SKM-1 treated with dmso at 0.1 percent for 144 hours (cell line): ENCODE data around the gene CPSF3.

Experiments
- DNase-seq: peaks from one replicate; lab custom pipeline; 2025; ENCODE audit not compliant: unreplicated experiment; lab: John Stamatoyannopoulos, UW

CPSF3 gene

DNA sequence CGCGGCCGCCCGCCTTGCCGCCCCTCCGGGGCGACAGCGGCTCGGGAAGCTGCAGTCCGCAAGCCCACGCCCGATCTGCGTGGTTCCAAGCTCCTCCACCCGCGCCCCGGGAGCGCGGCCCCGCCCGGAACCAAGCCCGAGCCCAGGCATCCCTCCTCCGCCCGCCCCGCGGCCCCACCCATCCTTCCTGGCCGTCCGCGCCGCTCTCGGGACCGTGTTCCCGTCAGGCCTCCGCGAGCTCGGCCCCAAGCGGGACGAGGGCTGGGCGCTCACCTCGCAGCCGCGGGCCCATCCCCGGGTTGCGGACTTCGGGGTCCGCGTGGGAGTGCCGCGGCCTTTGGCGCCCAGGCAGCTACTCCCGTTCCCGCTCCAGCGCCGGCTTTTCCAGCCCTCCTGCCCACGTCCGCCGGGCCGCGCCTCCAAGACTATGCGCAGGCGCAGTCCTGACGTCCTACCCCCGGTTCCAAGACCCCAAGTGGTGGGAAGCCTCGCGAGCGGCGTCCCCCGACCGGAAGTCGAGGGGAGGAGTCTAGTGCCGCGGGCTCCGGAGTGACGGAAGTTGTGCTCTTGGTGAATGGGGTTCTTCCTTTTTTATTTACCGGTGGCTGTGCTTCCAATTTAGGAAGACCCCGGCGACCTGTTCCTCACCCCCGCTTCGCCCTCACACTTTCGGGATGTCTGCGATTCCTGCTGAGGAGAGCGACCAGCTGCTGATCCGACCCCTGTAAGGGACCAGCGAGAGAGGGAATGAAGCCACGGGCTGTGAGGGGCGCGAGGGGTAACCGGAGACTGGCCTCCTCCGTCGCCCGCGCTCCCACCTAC, at the start of gene CPSF3, which contains the start of gene ITGB1BP1:
Gene CPSF3, plus strand, starts transcription at position 555 of the 822 bp plus-strand sequence. Its CDS starts 120 bp downstream, at position 675.
Gene ITGB1BP1, minus strand, starts transcription at position 429 of the 822 bp plus-strand sequence. CDS start 4,831 bp downstream, outside the sequence.
- peak; percentile 95 for DNase-seq

DNA sequence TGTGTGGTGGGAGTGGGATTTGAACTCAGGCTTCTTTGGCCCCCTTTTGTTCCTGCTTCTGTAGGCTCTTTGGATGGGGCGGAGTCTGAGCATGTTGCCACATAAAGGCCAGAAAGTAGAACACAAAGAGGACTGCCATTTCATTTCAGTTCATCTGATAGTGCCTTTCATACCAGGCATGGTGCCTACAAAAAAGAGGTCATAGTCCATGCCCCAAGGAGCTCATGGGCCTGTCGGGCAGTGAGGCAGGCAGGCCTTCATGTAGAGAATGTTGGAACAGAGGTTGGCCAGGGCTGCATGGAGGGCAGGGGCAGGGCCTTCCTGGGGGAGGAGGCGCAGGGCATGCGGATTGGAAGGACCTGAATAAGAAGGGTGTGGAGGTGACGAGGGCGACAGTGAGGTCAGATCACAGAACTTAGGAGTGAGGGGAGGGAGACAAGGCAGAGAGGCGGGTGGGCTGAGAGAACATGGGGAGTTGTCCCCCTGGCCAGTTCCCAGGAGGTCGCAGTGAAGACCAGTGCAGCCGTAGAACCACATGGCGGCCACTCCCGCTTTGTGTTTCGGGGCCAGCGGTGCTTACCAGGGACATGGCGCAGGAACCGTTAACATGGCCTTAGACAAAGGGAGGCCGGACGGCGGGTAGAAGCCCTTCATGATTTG, 49.3 kb upstream of the CPSF3 start:
- no peak for DNase-seq

DNA sequence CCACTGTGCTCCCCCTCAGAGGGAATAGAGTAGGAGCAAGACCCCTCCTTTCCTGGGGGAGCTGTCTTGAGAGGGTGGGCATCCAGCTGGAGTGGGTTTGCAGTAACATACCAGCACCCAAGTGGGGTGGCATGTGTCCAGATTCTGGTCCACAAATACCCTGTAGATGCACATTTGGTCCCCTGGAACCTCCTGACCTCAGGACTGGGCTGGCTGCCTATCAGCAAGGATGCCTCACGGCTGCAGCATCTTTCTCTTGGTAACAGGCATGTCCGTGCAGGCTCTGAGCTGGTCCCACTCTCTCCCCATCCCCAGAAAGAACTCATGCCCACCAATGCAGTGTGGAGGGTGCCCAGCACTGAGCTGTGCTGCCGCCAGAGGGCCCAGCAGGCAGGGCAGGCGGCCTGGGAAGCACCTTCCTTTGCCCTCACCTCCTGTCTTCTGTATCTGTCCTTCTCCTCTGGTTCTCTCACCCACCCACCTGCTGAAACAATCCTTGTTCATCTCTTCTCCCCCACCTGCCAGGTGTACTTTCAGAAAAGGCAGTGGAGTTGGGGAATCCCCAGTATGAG, 47.5 kb upstream of the CPSF3 start:
- DNase-seq, result no peak

DNA sequence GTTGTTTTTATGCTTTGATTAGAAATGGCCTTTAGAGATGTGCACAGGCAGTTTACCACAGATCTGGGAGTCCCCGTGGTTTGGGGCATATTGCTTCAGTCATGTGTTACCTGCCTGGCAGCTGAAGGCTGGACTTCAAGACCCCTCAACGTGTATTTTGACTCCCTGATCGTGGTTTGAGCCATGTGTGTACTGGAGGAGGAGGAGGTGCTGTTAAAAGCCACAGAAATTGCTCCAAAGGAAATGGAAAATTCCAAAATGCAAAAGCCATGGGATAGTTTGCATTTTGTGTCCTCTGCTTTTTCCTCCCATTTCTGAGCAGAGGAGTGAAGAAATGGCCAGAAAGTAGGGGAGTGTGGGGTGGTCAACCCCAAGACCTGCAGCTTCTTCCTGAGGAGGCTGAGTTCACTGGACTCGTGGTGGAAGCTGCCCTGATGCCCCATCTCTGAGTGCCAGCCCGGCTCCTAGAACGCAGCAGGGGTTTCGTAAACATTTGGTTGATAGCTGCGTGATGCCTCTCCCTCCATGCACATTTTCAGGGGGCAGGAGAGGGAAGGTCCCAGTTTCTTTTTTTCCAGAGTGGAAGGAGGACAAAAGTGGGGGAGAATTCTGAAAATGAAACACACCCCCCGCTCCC, 45.9 kb upstream of the CPSF3 start:
- no peak for DNase-seq

DNA sequence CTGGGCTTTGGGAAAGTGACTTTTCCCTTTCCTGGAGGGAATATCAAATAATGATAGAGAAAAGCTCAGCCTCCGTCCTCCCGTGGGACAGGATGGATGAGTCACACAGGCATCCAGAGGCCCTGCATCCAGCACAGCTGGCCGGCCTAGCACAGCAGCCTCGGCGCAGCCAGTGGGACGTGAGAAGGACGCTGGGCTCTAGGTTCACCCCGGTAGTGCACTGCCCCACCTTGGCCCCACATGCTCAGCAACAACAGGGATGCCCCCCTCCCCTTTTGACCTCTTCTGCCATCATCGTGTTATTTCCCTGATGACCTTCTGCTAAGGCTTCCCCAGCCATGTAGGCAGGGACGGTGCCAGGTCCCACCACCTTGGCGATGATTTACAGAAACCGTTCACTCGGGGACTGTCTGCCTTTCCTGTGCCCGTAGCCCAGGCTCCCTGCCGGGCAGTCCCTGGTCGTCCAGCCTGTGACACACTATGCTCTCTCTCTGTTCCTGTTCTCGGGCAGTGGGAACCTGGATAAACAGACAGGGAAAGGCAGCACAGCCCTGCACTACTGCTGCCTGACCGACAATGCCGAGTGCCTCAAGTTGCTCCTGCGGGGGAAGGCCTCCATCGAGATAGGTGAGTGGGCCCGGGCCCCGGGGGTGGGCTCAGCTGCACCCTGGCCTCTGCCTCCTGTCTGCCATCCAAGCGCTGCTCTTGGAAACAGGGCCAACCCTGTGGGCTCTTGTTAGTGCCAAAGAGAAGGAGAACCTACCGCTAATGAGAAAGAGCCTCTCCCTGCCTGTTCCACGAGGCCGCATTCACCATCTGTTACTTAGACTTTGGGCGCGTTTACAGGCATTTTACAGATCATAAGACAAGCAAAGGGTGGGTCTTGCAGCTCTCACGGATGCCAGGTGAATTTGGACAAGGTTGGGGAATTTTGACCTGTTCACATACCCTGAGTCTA, 44.7 kb upstream of the CPSF3 start:
- no peak for DNase-seq

DNA sequence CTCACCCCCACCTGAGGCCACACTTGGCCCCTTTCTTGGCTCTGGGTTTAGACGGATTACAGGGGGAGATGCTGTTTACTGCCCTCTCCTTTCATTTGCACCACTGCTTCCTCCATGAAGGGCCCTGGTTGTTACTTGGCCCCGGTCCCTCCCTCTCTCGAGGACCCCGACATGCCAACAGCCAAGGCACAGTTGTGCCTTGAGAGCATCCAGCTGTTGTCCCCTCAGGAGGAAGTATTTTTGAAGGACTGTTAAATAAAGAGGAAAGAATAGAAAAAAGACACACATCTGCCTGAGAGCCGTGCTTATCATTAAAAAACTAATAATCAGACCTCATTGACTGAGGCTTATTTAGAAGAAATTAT, 44.1 kb upstream of the CPSF3 start:
- DNase-seq, result no peak

DNA sequence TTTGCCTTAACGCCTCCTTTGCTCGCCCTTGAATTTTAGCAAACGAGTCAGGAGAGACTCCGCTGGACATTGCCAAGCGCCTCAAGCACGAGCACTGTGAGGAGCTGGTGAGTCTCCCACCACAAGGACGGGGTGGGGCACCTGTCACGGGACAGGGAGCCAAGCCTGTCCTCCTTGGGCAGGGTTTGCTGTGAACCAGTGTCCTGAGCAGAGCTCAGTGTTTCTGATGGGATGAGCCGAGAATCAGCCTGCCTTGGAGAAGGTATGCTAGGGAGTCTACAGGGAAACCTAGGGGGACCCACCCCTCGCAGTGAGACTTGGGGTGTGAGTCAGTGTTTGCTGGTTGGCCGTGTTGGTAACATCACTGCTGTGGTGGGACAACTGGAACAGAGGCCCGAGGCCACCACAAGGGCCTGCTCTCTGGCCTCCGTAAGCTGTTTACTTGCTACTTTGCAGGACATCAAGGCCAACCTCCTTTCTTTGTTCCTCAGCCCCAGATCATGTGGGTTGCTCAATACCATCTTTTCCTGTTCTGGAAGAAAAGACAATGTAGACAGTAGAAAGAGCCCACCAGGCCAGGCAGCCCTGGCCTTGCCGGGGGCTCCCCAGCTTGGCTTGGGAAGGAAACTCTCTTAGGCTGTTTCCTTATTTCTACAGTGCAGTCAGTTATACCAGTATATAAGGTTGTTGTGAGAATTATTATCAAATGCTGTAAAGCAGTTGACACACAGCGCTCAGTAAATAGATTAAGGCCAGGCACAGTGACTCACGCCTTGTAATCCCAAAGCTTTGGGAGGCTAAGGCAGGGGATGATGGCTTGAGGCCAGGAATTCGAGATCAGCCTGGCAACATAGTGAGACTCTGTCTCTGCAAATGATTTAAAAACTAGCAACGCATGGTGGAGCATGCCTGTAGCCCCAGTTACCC, 42.5 kb upstream of the CPSF3 start:
- no peak for DNase-seq

DNA sequence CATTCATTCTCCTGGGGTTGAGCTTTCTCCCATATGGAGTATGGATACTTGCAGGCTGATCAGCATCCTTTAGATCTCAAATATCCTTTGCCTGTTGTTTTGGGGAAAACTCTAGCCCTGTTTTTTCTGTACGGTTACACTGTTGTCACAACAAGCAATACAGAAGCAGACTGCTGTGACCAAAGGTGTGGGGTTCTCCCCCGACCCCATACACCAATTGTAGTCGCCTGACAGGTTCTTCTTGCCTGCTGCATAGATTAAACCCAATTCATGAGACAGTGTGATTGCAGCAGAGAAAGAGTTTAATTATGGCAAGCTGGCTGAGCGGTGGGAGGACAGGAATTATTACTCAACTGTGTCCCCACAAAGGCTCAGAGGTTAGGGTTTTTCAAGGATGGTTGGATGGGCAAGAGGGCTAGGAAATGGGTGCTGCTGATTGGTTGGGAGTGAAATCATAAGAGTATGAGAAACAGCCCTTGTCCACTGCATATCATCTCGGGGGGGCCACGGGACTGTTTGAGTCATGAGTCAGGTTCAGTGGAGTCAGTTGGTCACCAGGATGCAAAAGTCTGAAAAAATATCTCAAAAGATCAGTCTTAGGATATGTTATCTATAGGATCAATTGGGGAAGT, 40.7 kb upstream of the CPSF3 start:
- DNase-seq, result no peak

DNA sequence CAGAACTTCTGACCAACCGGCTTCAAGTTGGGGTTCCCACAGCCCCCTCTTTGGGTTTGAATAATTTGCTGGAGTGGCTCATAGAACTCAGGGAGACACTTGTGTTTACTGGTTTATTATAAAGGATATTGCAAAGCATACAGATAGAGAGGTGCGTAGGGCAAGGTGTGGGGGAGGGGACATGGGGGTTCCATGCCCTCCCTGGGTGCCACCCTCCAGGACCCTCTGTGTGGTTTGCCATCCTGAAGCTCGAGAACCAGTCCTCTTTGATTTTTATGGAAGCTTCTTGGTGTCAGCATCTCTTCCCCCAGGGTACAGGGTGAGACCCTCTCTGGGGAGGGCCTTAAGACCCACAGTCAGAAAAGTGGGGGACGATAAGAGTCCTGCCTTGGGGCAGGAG, 38.9 kb upstream of the CPSF3 start:
- DNase-seq, result no peak

DNA sequence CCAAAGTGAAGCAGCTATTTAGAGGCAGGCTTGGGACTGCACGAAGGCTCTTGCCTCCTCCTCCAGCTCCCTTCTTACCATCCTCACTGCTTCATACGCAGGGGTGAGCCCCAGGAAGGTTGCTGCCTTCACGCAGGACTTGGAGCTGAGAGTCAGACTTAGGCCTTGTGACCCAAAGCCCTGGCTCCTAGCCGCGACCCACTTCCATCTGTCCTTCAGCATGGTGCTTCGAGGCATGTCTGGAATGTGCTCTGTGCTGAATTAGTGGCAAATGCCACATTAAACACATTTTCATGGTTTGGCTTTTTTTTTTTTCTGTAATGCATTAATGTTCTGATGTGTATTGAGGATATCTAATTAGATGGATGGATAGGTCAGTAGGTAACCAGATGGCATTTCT, 37.6 kb upstream of the CPSF3 start:
- DNase-seq, result no peak

DNA sequence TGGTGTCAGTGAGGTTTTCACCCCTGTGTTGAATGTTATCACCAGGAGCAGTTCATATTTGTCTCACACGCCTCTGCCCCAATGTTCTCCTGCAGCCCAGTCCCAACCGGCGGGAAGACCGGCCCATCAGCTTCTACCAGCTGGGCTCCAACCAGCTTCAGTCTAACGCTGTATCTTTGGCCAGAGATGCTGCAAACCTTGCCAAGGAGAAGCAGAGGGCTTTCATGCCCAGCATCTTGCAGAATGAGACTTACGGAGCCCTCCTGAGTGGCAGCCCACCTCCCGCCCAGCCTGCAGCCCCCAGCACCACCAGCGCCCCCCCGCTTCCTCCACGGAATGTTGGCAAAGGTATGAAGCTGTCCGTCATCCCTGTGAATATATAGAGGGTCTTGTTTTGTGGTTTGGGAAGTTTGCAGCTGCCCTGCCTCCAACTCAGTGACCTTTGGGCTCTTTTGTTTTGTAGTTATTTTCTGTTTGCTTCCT, 35.2 kb upstream of the CPSF3 start:
- no peak for DNase-seq

DNA sequence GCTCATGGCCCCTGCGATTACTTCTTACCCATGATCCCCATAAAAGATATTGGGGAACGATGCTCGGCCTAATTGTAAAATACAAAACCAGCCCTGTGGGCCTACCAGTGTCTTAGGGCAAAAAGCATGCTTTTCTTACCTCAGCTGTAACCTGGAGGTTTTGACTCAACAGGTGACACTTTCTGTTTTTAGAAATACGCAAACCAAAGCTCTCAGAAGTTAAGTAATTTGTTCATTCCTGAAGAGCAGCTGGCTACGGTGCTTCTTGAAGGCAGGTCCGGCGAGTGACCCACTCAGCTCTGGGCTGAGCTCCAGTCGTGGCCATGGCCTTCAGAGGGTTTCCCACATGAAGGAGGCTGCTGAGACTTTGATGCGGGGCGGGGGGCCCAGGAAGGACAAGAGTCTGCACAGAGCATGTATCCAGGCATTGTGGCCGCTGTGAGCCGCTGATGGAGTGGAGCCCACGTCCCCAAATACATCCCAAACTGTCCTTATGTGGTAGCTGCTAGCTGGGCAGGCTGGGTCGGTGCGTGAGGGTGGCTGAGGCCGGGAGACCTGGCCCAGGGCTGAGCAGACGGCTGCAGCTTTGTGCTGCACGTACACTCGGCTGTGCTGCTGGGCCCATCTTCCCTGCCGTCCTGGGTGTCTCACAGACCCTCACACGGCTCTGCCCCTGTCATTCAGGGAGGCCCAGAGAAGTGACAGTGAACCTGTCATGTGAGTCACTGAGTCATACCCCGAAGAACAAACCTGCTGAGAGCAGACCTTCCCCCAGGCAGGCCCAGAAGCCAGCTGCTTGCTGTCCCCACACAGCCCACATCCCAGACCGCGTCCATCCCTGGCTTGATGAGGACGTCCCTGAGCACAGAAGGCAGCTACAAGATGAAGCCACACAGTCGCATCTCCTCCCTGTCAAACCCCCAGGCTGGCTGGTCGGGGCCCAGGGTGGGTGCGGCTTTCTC, 34.2 kb upstream of the CPSF3 start:
- DNase-seq, result no peak

DNA sequence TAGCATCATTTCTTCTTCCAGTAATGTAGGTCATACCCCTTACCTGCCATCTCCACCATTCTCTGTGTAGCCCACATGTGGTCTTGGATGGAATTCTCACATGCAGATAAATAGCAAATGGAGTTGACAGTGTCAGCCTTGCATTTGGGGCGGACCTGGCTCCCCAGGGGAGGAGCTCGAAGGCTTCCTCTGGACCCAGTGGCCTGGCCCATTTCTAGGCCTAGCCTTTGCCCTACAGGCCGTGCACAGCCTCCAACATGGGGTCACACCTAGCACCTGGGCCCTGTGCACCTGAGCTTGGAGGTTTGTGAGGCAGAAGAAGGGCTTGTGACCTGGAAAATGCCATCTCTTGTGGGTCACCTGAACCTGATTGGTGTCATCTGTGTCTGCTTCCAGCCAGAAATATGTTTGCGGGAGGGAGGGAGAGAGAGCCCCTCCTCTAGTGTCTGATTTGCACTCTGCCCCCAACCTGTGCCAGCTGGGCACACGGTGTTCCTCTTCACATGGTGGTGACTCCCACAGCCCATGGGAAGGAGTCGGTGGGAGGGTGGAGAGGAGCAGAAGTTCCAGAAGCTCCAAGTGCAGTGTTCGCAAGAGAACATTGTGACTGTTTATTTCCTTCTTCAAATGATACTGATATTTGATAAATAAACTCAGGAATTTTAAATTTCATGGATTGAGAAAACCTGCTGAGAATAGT, 33.2 kb upstream of the CPSF3 start:
- DNase-seq, result no peak

DNA sequence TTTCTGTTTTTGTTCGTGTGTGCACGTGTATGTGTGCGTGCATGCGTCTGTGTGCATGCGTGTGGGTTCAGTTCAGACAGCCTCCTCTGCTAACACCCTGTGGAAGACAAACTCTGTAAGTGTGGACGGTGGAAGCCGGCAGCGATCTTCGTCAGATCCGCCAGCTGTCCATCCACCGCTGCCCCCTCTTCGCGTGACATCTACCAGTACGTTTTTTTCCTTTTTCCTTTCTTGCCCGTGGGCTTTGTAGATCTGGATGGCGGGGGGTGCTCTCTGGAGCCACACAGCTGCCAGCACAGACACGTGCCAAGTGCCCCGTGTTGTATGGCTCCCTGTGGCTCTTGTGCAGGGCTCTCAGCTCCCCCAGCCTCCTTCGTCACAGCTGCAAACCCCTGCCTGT, 32.5 kb upstream of the CPSF3 start:
- no peak for DNase-seq

DNA sequence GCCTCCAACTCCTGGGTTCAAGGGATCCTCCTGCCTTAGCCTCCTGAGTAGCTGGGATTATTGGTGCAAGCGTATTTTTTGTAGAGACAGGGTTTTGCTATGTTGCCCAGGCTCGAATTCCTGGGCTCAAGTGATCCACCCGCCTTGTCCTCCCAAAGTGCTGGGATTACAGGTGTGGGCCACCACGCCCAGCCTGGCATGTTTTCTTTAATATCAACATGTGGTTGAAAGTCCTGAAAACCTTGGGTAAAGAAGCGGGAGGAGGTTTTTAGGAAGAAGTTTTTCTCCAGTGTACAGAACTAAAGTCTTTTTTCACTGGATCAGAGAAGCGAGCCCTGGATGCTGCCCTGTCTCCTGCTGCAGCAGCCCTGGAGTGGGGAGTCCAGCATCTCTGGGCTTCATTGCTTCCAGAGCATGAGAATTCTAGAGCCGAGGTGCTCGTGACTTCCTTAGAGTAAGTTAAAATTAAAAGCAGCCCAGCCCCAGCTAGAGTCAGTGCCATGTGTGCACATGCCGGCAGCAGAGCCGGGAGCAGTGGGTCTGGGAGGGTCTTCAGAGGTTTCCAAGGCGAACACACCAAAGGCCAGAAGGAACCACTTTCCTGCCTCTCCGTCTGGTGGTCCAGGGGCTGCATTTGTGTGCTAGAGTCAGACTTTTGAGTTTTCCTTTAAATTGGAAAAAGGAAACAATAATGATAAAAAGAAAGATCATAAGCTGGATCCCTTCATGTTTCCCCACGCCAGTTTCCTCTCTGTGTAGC, 31.3 kb upstream of the CPSF3 start:
- no peak for DNase-seq
